HG03469 (cell line): ENCODE results near the gene KCTD19.
"Not testable (repeated sequence)": the region's sequence is repeated elsewhere in the genome, so short reads cannot be mapped to it uniquely, and the experiment has no call there.

Source experiments
- ATAC-seq: cut with Tn5 transposase; IDR thresholded peaks from one replicate; pipeline ENCODE4 v1.9.1; 2021; ENCODE audit warnings: mild to moderate bottlenecking, moderate library complexity, moderate number of reproducible peaks; ENCODE audit not compliant: unreplicated experiment

KCTD19 gene

DNA sequence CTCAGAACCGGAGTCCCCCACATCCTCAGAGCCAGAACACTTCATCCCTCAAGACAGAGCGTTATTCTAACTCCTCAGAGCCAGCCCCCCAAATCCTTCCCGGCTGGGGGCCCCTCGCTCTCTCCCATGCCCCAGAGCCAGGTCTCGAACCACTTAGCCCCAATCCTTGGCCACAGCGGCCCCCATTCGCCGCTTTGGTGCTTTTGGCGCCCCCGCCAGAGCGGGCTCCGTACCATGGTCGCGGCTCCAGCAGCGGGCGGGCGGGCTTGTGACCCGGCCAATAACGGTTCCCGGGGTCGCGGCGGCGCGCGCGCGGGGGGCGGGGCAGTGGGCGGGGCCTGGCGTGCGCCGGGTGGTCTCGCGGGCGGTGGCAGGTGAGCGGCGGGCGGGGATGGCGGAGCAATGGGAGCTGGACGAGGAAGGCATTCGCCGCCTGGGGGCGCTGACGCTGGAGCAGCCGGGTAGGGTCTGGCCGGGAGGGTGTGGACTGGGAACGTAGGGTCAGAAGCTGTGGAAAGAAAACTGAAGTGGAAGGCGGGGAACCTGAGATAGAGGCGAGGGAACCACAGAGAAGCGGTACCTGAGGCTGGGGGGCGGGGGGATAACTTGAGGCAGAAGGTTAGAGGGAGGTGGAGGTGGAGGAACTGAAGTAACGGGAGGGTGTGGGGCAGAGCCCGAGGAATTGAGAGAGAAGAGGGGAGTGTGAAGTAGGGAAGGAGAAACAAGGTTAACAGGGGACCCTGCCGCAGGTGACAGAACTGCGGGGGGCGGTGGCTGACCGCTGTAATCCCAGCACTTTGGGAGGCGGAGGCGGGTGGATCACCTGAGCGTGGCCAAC, at the start of gene KCTD19, which contains the start of gene LRRC36:
Gene KCTD19, minus strand, starts transcription at position 270 of the 838 bp plus-strand sequence. Its CDS starts 34 bp downstream, at position 236.
Gene LRRC36, plus strand, starts transcription at position 344 of the 838 bp plus-strand sequence. Its CDS starts 48 bp downstream, at position 392.
- no peak for ATAC-seq

DNA sequence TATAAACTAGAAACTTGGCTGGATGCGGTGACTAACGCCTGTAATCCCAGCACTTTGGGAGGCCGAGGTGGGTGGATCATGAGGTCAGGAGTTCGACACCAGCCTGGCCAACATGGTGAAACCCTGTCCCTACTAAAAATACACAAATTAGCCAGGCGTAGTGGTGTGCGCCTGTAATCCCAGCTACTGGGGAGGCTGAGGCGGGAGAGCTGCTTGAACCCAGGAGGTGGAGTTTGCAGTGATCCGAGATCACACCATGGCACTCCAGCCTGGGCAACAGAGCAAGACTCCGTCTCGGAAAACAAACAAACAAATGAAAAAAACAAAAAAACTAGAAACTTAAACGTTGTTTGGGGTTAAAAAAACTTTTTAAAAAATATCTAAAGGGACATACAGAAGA, 49.5 kb upstream of the KCTD19 start:
- ATAC-seq = not testable (repeated sequence)

GRCh38 chr16:67372664-67373063, 46.1 kb upstream of the KCTD19 start:
- ATAC-seq = no peak

DNA sequence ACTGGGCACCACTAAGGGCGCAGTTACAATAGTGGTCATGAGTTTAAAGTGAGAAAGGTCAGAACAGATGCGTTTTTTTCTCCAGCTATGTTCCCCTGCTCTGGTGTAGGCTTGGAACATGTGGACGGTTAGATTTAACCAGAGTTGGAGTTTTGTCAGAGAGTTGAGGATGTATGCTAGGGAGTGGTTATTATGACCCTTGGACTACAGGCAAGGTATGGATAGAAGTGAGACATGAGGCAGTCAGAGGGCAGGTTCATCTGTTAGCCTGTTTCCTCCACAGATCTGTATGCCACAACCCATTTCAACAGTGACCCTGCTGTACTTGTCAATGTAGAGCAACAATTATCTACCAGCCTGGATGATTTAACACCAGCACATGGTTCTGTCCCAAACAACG, 44.1 kb upstream of the KCTD19 start:
- ATAC-seq = no peak

GRCh38 chr16:67364600-67365235, 38.2 kb upstream of the KCTD19 start:
- ATAC-seq = no peak

DNA sequence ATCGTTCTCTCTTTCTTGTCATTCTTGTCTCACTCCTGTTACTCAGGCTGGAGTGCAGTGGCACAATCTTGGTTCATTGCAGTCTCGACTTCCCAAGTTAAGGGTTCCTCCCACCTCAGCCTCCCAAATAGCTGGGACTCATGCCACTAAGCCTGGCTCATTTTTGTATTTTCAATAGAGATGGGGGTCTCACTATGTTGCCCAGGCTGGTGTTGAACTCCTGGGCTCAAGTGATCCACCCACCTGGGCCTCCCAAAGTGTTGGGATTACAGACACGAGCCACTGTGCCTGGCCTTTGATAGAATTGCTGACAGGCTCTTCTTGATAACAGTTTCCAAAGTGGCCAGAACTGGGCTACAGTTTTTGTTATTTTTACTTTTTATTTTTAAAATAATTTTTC, 34.5 kb upstream of the KCTD19 start:
- no peak for ATAC-seq

DNA sequence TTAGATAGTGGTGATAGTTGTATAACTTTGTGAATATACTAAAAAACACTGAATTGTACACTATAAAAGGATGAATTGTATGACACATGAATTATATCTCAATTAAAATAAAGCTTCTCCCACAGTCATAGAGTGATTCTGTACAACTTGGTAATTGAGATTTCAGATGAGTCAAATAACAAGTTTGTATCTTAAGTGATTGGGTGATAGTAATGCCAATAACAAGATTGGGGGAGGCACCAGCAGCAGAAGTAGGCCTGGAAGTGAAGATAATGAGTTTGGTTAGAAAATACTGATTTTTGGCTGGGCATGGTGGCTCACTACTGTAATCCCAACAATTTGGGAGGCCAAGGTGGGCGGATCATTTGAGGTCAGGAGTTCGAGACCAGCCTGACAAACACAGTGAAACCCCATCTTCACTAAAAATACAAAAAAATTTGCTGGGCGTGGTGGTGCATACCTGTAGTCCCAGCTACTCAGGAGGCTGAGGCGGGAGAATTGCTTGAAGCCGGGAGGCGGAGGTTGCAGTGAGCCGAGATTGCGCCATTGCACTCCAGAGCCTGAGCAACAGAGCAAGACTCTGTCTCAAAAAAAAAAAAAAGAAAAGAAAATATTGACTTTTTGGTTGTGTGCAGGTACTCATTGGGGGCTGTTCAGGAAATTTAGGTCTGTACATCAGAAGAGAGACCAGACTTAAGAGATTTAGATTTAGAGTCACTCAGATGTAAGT, 33.2 kb upstream of the KCTD19 start:
- not testable (repeated sequence) for ATAC-seq

GRCh38 chr16:67357561-67357960, 31.0 kb upstream of the KCTD19 start:
- ATAC-seq = no peak

DNA sequence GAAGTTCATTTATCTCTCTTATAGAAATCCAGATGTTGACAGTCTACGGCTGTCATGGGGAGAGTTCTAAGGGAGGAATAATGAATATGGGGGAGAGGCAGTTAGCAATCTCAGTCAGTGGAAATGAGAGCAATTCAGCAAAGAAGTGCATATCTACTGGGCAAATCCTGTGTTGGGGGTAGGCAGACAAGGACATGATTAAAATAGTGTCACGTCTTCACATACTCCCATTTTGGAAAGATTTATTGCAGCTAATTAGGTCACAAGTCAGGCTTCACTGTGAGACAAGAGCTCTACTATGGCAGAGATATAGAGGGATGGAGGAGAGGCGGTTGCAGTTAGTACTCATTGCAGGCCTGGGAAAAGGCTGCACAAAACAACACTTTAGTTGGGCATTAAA, 29.9 kb upstream of the KCTD19 start:
- ATAC-seq = no peak

DNA sequence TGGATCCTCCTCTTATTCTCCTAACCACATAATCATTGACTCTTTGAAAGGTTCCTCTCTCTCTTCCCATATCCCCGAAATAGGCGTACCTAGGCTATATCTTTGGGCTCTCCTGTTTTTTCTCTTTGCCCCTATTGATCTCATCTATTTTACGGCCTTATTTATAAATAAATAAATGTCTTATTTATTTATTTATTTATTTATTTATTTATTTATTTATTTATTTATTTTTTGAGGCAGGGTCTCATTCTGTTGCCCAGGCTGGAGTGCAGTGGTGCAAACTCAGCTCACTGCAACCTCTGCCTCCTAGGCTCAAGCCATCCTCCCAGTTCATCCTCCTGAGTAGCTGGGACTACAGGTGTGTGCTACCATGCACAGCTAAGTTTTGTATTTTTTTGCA, 25.9 kb upstream of the KCTD19 start:
- not testable (repeated sequence) for ATAC-seq

GRCh38 chr16:67350324-67350723, 23.8 kb upstream of the KCTD19 start:
- no peak for ATAC-seq

- no peak for ATAC-seq
These were observed 22.6 kb upstream of the KCTD19 start for GRCh38 chr16:67349172-67349571.

DNA sequence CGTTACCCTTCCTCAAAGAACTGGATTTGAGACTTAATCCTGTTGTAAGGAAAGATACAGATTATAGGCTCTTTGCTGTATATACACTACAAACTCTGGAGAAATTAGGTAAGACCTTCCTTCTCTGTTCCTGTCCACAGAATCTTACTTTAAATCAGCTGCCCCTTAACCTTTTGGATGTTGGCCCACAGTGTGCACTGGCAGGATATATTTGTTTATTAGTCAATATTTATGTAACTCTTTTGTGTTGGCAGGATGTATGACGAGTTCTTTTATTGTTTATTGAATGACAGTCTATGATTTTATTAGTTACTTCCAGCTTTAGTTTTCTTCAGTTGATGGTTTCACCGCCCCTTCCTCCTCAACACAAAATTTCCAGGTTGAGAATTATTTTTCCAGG, 19.8 kb upstream of the KCTD19 start:
- ATAC-seq = no peak

- no peak for ATAC-seq
These were observed 18.9 kb upstream of the KCTD19 start for GRCh38 chr16:67345401-67345800.

- no peak for ATAC-seq
These were observed 16.1 kb upstream of the KCTD19 start for GRCh38 chr16:67342616-67343015.

DNA sequence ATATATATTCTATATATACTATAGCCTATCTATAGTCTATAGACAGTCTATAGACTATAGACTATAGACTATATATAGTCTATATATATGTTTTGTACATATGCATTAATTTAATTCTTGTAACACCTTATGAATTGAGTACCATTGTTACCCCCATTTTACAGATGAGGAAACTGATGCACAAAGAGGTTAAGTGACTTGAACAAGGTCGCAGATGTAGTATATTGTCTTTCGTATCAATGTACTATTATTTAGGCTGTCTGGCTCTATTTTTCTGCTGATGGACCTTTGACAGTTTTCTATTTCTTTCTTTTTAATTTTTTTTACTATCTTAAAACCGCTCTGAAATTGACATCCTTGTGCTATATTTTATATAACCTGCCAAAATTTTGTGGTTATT, 14.7 kb upstream of the KCTD19 start:
- ATAC-seq = no peak

- no peak for ATAC-seq
These were observed 12.9 kb upstream of the KCTD19 start for GRCh38 chr16:67339453-67339852.

DNA sequence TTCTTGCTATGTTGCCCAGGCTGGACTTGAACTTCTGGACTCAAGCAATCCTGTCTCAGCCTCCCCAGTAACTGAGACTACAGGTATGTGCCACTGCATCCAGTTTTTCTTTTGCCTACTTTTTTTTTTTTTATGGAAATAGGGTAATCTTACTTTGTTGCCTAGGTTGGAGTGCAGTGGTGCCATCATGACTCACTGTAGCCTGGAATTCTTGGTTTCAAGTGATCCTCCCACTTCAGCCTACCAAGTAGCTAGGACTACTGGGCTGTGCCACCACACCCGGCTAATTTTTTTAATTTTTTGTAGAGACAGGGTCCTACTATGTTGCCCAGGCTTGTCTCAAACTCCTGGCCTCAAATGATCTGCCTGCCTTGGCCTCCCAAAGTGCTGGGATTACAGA, 10.1 kb upstream of the KCTD19 start:
- ATAC-seq = no peak

DNA sequence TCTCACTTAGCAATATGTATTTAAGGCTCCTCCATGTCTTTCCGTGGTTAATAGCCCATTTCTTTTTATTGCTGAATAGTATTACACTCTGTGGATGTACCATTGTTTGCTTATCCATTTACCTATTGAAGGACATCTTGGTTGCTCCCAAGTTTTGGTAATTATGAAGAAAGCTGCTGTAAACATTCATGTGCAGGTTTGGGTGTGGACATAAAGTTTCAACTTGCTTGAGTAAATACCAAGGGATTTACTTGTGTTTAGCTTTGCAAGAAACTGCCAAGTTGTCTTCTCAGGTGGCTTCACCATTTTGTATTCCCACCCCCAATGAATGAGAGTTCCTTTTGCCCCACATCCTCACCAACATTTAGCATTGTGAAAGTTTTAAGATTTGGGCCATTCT, 9.6 kb upstream of the KCTD19 start:
- no peak for ATAC-seq

DNA sequence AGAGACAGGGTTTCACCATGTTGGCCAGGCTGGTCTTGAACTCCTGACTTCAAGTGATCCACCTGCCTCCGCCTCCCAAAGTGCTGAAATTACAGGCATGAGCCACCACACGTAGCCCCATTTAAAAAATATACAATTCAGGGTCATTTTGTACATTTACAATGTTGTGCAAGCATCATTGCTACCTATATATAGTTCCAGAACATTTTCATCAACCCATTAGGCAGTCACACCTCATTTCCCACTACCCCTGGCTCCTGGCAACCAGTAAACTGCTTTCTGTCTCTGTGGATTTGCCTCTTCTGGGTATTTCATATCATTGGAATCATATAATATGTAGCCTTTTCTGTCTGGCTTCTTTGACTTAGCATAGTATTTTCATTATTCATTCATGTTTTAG, 6.8 kb upstream of the KCTD19 start:
- ATAC-seq = no peak

GRCh38 chr16:67329901-67330300, 3.4 kb upstream of the KCTD19 start:
- no peak for ATAC-seq

DNA sequence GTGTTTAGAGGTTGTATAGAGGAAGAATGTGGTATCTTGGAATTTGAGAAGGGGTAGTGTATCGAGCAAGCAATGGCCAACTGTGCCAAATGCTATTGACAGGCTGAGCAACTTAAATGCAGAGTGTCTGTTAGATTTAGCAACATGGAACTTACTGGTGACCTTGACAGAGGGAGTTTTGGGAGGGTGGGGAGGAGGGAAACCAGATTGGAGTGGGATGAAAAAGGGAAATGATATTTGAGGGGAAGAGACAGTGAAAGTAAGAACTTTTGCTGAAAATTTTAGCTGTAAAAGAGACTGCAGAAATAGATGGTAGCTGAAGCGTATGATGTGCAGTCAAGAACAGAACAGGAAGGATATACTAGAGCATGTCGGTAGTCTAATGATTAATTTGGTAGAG, 1.2 kb upstream of the KCTD19 start:
- no peak for ATAC-seq
